Smooth muscle cell (in vitro differentiated cells): Measurements from ENCODE around the gene STT3B. TPM values are rescaled to one million over a fixed set of nuclear protein-coding genes. Genes with fewer than 3 reads are reported as not detected.

Experiments used
- DNase-seq: peaks from one replicate; lab custom pipeline; 2025; ENCODE audit not compliant: unreplicated experiment; lab: John Stamatoyannopoulos, UW
- H2AFZ ChIP-seq: fragments of 200-600 bp; sonication (generic); 2 replicates; pipeline ENCODE4 v1.6.0; 2016; ENCODE audit warnings: antibody characterized with exemption, low read depth, mild to moderate bottlenecking
- H3F3A ChIP-seq: fragments of 200-600 bp; sonication (generic); 2 replicates; pipeline ENCODE4 v1.6.0; 2017; ENCODE audit warnings: antibody characterized with exemption, low read depth
- H3K27ac ChIP-seq: fragments of 200-600 bp; sonication (generic); 2 replicates; pipeline ENCODE4 v1.5.1; 2016; ENCODE audit warnings: low read depth, mild to moderate bottlenecking
- H3K27me3 ChIP-seq: fragments of 200-600 bp; sonication (generic); 2 replicates; pipeline ENCODE4 v1.6.1; 2016; ENCODE audit warnings: low read depth, mild to moderate bottlenecking
- H3K36me3 ChIP-seq: fragments of 200-600 bp; sonication (generic); 2 replicates; pipeline ENCODE4 v1.5.1; 2016; ENCODE audit warnings: low read depth
- H3K4me1 ChIP-seq: fragments of 200-600 bp; sonication (generic); 2 replicates; pipeline ENCODE4 v1.5.1; 2016; ENCODE audit warnings: low read depth
- H3K4me2 ChIP-seq: fragments of 200-600 bp; sonication (generic); 2 replicates; pipeline ENCODE4 v1.6.0; 2016; ENCODE audit warnings: mild to moderate bottlenecking
- H3K4me3 ChIP-seq: fragments of 200-600 bp; sonication (generic); 2 replicates; pipeline ENCODE4 v1.5.1; 2016; ENCODE audit warnings: mild to moderate bottlenecking
- H3K79me2 ChIP-seq: fragments of 200-600 bp; sonication (generic); 2 replicates; pipeline ENCODE4 v1.6.0; 2016; ENCODE audit warnings: low read depth, mild to moderate bottlenecking
- H3K9ac ChIP-seq: fragments of 200-600 bp; sonication (generic); 2 replicates; pipeline ENCODE4 v1.6.0; 2016; ENCODE audit warnings: low read depth
- H3K9me3 ChIP-seq: fragments of 200-600 bp; sonication (generic); replicated peaks from 2 replicates; pipeline ENCODE4 v1.5.1; 2016; ENCODE audit warnings: low read depth
- H4K20me1 ChIP-seq: fragments of 200-600 bp; sonication (generic); 2 replicates; pipeline ENCODE4 v1.6.0; 2016; ENCODE audit warnings: low read depth
- CTCF ChIP-seq: fragments of 200-600 bp; sonication (generic); IDR thresholded peaks from 2 replicates; pipeline ENCODE4 v1.5.1; 2017; ENCODE audit warnings: borderline replicate concordance, mild to moderate bottlenecking, antibody characterized with exemption; ENCODE audit not compliant: insufficient read depth, poor library complexity, severe bottlenecking
- WGBS: methylation state at CpG from one replicate; pipeline ENCODE4 v1.1.7; 2016; ENCODE audit warnings: low lambda C conversion rate; 5-methylcytosine and 5-hydroxymethylcytosine counted together
- polyA plus RNA-seq: library from polyadenylated mRNA; unstranded; fragments of >200 nt; fragmentation: Nextera tagmentation; extraction: Ambion mirVana; gene quantifications from 2 replicates; pipeline ENCODE4 v1.2.1, GENCODE V29; 2016
- total RNA-seq: library from RNA; depleted of rRNA; stranded (reverse); fragments of >200 nt; gene quantifications from 2 replicates; pipeline ENCODE4 v1.2.3, GENCODE V29; 2014

STT3B gene
- total and polyA plus RNA-seq, 2 experiments from 2014 or later = 79.1 to 191 TPM

- no peaks in the 10 kb centered on the region for H3K4me1 ChIP-seq
- no peak for TF ChIP-seq CTCF
- H3K79me2 ChIP-seq = no peaks in the 10 kb centered on the region
- H3K36me3 ChIP-seq = no peaks in the 10 kb centered on the region
- H3K4me2 ChIP-seq = no peak overlapping the region
- no peaks in the 10 kb centered on the region for H4K20me1 ChIP-seq
- no peaks in the 10 kb centered on the region for H3F3A ChIP-seq
- H3K4me3 ChIP-seq = no peak overlapping the region
- H3K9me3 ChIP-seq = no peaks in the 10 kb centered on the region
- WGBS = 85% methylated on average over 3 of the region's 3 CpGs
- no peak overlapping the region for H3K27ac ChIP-seq
- DNase-seq = no peak
- H2AFZ ChIP-seq = no peak overlapping the region
- H3K9ac ChIP-seq = no peak overlapping the region
- H3K27me3 ChIP-seq = no peaks in the 10 kb centered on the region
These were observed 44.2 kb upstream of the STT3B start for GRCh38 chr3:31488475-31489017.

GRCh38 chr3:31490502-31490901 is 42.2 kb upstream of the STT3B start:
- WGBS = 100% methylated on average over 1 of the region's 1 CpG
- Histone ChIP-seq H3K9ac (no peak overlapping the region), H2AFZ (no peak overlapping the region), H3K4me1 (no peaks in the 10 kb centered on the region), H3K4me3 (no peak overlapping the region), H3K27ac (no peak overlapping the region), H3K27me3 (no peaks in the 10 kb centered on the region), H3K9me3 (no peaks in the 10 kb centered on the region), H3F3A (no peaks in the 10 kb centered on the region), H3K36me3 (no peaks in the 10 kb centered on the region), H3K79me2 (no peaks in the 10 kb centered on the region), H3K4me2 (no peak overlapping the region), H4K20me1 (no peaks in the 10 kb centered on the region)
- no peak for TF ChIP-seq CTCF
- no peak for DNase-seq

GRCh38 chr3:31491660-31492059 is 41.1 kb upstream of the STT3B start:
- Histone ChIP-seq H3K4me2 (no peak overlapping the region), H3F3A (no peaks in the 10 kb centered on the region), H3K27ac (no peak overlapping the region), H2AFZ (no peak overlapping the region), H3K9me3 (no peaks in the 10 kb centered on the region), H3K27me3 (no peaks in the 10 kb centered on the region), H3K36me3 (no peaks in the 10 kb centered on the region), H3K4me3 (no peak overlapping the region), H3K9ac (no peak overlapping the region), H4K20me1 (no peaks in the 10 kb centered on the region), H3K4me1 (no peaks in the 10 kb centered on the region), H3K79me2 (no peaks in the 10 kb centered on the region)
- WGBS = 94% methylated on average over 6 of the region's 6 CpGs
- DNase-seq = no peak
- TF ChIP-seq CTCF = no peak

GRCh38 chr3:31493149-31493548 is 39.6 kb upstream of the STT3B start:
- no peak for DNase-seq
- TF ChIP-seq CTCF = no peak
- H3K9me3 ChIP-seq = no peaks in the 10 kb centered on the region

More at GRCh38 chr3:31493149-31493548, 39.6 kb upstream of the STT3B start:
- H3K4me1 ChIP-seq = no peaks in the 10 kb centered on the region
- no peak overlapping the region for H3K4me3 ChIP-seq
- no peaks in the 10 kb centered on the region for H3F3A ChIP-seq
- H3K36me3 ChIP-seq = no peaks in the 10 kb centered on the region
- no peak overlapping the region for H2AFZ ChIP-seq
- no peaks in the 10 kb centered on the region for H4K20me1 ChIP-seq
- no peaks in the 10 kb centered on the region for H3K79me2 ChIP-seq
- no peak overlapping the region for H3K4me2 ChIP-seq
- H3K9ac ChIP-seq = no peak overlapping the region
- no peak overlapping the region for H3K27ac ChIP-seq
- H3K27me3 ChIP-seq = no peaks in the 10 kb centered on the region
